Heart left ventricle (tissue), 16 donors: Measurements from ENCODE around the gene GALNTL6. TPM values are rescaled to one million over a fixed set of nuclear protein-coding genes. Genes with fewer than 3 reads are reported as not detected.

Source experiments
- ATAC-seq, 4 donors: fragments of 200-7000 bp; cut with Tn5 transposase; one replicate each; pipeline ENCODE4 v1.9.1; 2020 to 2022; ENCODE audit warnings: moderate library complexity in 4 of 4, mild to moderate bottlenecking in 3 of 4, moderate number of reproducible peaks in 1 of 4
- DNase-seq, 5 donors: peaks; one replicate each; pipeline ENCODE4 v3.0.0-alpha.2; 2020
- H3K27ac ChIP-seq, 12 donors: fragments of 200-600 bp; sonication (generic) in 4 of 12; one replicate each; pipeline versions ENCODE4 v1.5.0 to v1.8.0; 2016 to 2022; ENCODE audit warnings: mild to moderate bottlenecking in 2 of 12
- H3K27me3 ChIP-seq, 9 donors: fragments of 200-600 bp; sonication (generic) in 2 of 9; one replicate each; pipeline versions ENCODE4 v1.5.1 to v1.8.0; 2016 to 2022; ENCODE audit warnings: mild to moderate bottlenecking in 3 of 9
- H3K36me3 ChIP-seq, 9 donors: fragments of 200-600 bp; sonication (generic) in 2 of 9; one replicate each; pipeline versions ENCODE4 v1.5.0 to v1.8.0; 2018 to 2022; ENCODE audit warnings: mild to moderate bottlenecking in 2 of 9
- H3K4me1 ChIP-seq, 12 donors: fragments of 200-600 bp; sonication (generic) in 4 of 12; one replicate each; pipeline versions ENCODE4 v1.5.0 to v1.8.0; 2016 to 2022; ENCODE audit warnings: mild to moderate bottlenecking in 3 of 12
- H3K4me3 ChIP-seq, 12 donors: fragments of 200-600 bp; sonication (generic) in 4 of 12; one replicate each; pipeline versions ENCODE4 v1.5.0 to v1.8.0; 2017 to 2022; ENCODE audit warnings: mild to moderate bottlenecking in 9 of 12, moderate library complexity in 4 of 12
- H3K9me3 ChIP-seq, 12 donors: fragments of 200-600 bp; sonication (generic) in 4 of 12; one replicate each; pipeline versions ENCODE4 v1.5.0 to v1.8.0; 2016 to 2022; ENCODE audit warnings: mild to moderate bottlenecking in 1 of 12
- CTCF ChIP-seq, 12 donors: fragments of 200-600 bp; sonication (generic) in 4 of 12; IDR thresholded peaks; one replicate each; pipeline versions ENCODE4 v1.5.0 to v1.8.0; 2018 to 2022; ENCODE audit warnings: antibody characterized with exemption in 12 of 12, mild to moderate bottlenecking in 5 of 12
- POLR2A ChIP-seq, 2 donors: fragments of 450-650 bp; IDR thresholded peaks; one replicate each; pipeline ENCODE4 v1.6.1; 2017; ENCODE audit warnings: antibody characterized with exemption in 2 of 2, mild to moderate bottlenecking in 2 of 2, moderate library complexity in 2 of 2
- WGBS, 4 donors: extraction: QIAGEN DNeasy Blood & Tissue Kit in 2 of 4; methylation state at CpG; one replicate each; pipeline versions ENCODE4 v1.1.5 to v1.1.7; 2013 to 2018; 5-methylcytosine and 5-hydroxymethylcytosine counted together
- intact Hi-C, 10 donors: fragments of 100-400 bp; cut with DNase I; formaldehyde crosslinking; loops; one replicate each; pipeline versions ENCODE4 v1.11.1 to v1.14.2; 2022
- polyA plus RNA-seq, 2 donors: library from polyadenylated mRNA; stranded (reverse); fragments of 200-250 nt; gene quantifications; one replicate each; pipeline ENCODE4 v1.2.3, GENCODE V29; 2013
- total RNA-seq, 9 donors: library from RNA; depleted of rRNA in 2 of 9; stranded (reverse); fragments of >200 nt in 2 of 9; fragmentation: NEBNext Ultra II Directional in 3 of 9; extraction: Animal tissue kit (Norgen Biotek cat#: 25700) in 3 of 9; gene quantifications; one replicate each; pipeline versions ENCODE4 v1.1.0 to v1.2.4, GENCODE V29; 2016 to 2023
- donor health status: ischemic (EF 13 %, LVEDD 7.1; RV severe dilation, severe dysfunction).
- donor health status: healthy with polysubstance abuse.
- donor health status: DM: no; HTN: yes; CAD: no.
- donor health status: DM: no; HTN: no; CAD: no.
- donor health status: ischemic (EF 25% LVEDD 6.9; RV normal size, moderate dysfunction).
- donor health status: ischemic (EF 25% LVEDD 5.7; RV mildly dilated, moderate dysfunction).
- donor health status: healthy.
- donor health status: DM: yes; HTN: yes; CAD: no.
- donor health status: ischemic (EF 35%, LVEDD 5.7; RV mildly dilated, moderate dysfunction).
- donor health status: nonischemic (EF 11% LVEDD 7.7; RV severe dilation, severe dysfunction).
- donor health status: DM: yes; HTN: yes; CAD: no.
- donor health status: PGD.
- donor health status: ischemic (EF 29% LVEDD 5.4; RV normal size, mild dysfunction).
- donor health status: nonischemic (EF 23%, LVEDD 6.1; RV moderate dilation, normal function).

The GALNTL6 gene
- total and polyA plus RNA-seq, 11 donors, result 0.33 to 0.52 TPM; not detected in 9

- no peaks in the 10 kb centered on the region for H3K27me3 ChIP-seq
- no peak overlapping the region for H3K27ac ChIP-seq
- no peaks in the 10 kb centered on the region for H3K4me1 ChIP-seq
- H3K4me3 ChIP-seq, result no peak overlapping the region
- DNase-seq, result no peak
- no peaks in the 10 kb centered on the region for H3K9me3 ChIP-seq
- 64 to 77% (median 71%) methylated on average over 2 of the region's 2 CpGs for WGBS, 4 donors
- ATAC-seq, result no peak
- intact Hi-C loops, result no loop called here
- TF ChIP-seq CTCF (IDR thresholded peaks at IDR 0.05) (no peak), POLR2A (IDR thresholded peaks at IDR 0.05) (no peak)
- H3K36me3 ChIP-seq, result no peaks in the 10 kb centered on the region
Measured at GRCh38 chr4:172270397-172270796, 457.2 kb downstream of the GALNTL6 start.

GRCh38 chr4:172287117-172287516 lies 473.9 kb downstream of the GALNTL6 start:
- no peak for TF ChIP-seq POLR2A (IDR thresholded peaks at IDR 0.05)
- Histone ChIP-seq H3K36me3 (no peaks in the 10 kb centered on the region), H3K27me3 (no peaks in the 10 kb centered on the region), H3K4me1 (no peaks in the 10 kb centered on the region), H3K4me3 (no peak overlapping the region), H3K27ac (no peak overlapping the region), H3K9me3 (no peaks in the 10 kb centered on the region)
- DNase-seq (no peak), ATAC-seq (no peak)
- intact Hi-C loops, result no loop called here

GRCh38 chr4:172305698-172306097 lies 492.5 kb downstream of the GALNTL6 start:
- peaks cover 0 to 18% (median 0%) of the 10 kb centered on the region in 12 donors for H3K9me3 ChIP-seq
- H3K4me1 ChIP-seq, result no peaks in the 10 kb centered on the region
- 82 to 89% (median 83%) methylated on average over 1 of the region's 1 CpG for WGBS, 4 donors
- no peak overlapping the region for H3K27ac ChIP-seq
- TF ChIP-seq CTCF (IDR thresholded peaks at IDR 0.05), result no peak
- no peak for TF ChIP-seq POLR2A (IDR thresholded peaks at IDR 0.05)
- H3K4me3 ChIP-seq, result no peak overlapping the region
- DNase-seq (no peak), ATAC-seq (no peak)
- intact Hi-C loops, result no loop called here
- no peaks in the 10 kb centered on the region for H3K36me3 ChIP-seq
- no peaks in the 10 kb centered on the region for H3K27me3 ChIP-seq

GRCh38 chr4:172308078-172308477 lies 494.9 kb downstream of the GALNTL6 start:
- Histone ChIP-seq H3K4me3 (no peak overlapping the region), H3K36me3 (no peaks in the 10 kb centered on the region), H3K27ac (no peak overlapping the region), H3K4me1 (no peaks in the 10 kb centered on the region), H3K9me3 (peaks cover 0 to 18% (median 0%) of the 10 kb centered on the region in 12 donors), H3K27me3 (no peaks in the 10 kb centered on the region)
- intact Hi-C loops, result no loop called here
- ATAC-seq (no peak), DNase-seq (no peak)
- TF ChIP-seq CTCF (IDR thresholded peaks at IDR 0.05) (no peak), POLR2A (IDR thresholded peaks at IDR 0.05) (no peak)
- 82 to 95% (median 86%) methylated on average over 2 of the region's 2 CpGs for WGBS, 4 donors

GRCh38 chr4:172311682-172312081 lies 498.5 kb downstream of the GALNTL6 start:
- DNase-seq (no peak), ATAC-seq (no peak)
- intact Hi-C loops, result no loop called here
- no peaks in the 10 kb centered on the region for H3K4me1 ChIP-seq
- H3K9me3 ChIP-seq, result peaks cover 0 to 18% (median 0%) of the 10 kb centered on the region in 12 donors
- H3K27me3 ChIP-seq, result no peaks in the 10 kb centered on the region
- WGBS, 4 donors, result 73 to 79% (median 77%) methylated on average over 3 of the region's 3 CpGs
- H3K4me3 ChIP-seq, result no peak overlapping the region
- no peak overlapping the region for H3K27ac ChIP-seq
- TF ChIP-seq CTCF (IDR thresholded peaks at IDR 0.05), result no peak
- no peaks in the 10 kb centered on the region for H3K36me3 ChIP-seq
